KMS-11 (cell line): Measurements from ENCODE around the gene GON7.
"Not testable (repeated sequence)": the region's sequence is repeated elsewhere in the genome, so short reads cannot be mapped to it uniquely, and the experiment has no call there.

ENCODE experiments used
- H2AFZ ChIP-seq: fragments of 200-600 bp; sonication (generic); 2 replicates; pipeline ENCODE4 v1.6.1; 2016; ENCODE audit warnings: antibody characterized with exemption, mixed run types, low read depth
- H3K27ac ChIP-seq: fragments of 200-600 bp; sonication (generic); 2 replicates; pipeline ENCODE4 v1.6.1; 2016; ENCODE audit warnings: mild to moderate bottlenecking, mixed run types
- H3K27me3 ChIP-seq: fragments of 200-600 bp; sonication (generic); 2 replicates; pipeline ENCODE4 v1.6.1; 2017; ENCODE audit warnings: mild to moderate bottlenecking, low read depth, mixed run types, moderate library complexity; ENCODE audit not compliant: insufficient read depth
- H3K36me3 ChIP-seq: fragments of 200-600 bp; sonication (generic); 2 replicates; pipeline ENCODE4 v1.6.1; 2017; ENCODE audit warnings: mild to moderate bottlenecking, mixed run types; ENCODE audit not compliant: insufficient read depth
- H3K4me1 ChIP-seq: fragments of 200-600 bp; sonication (generic); 2 replicates; pipeline ENCODE4 v1.6.1; 2016; ENCODE audit warnings: mild to moderate bottlenecking, low read depth, mixed run types; ENCODE audit not compliant: poor library complexity, severe bottlenecking
- H3K4me2 ChIP-seq: fragments of 200-600 bp; sonication (generic); 2 replicates; pipeline ENCODE4 v1.7.0; 2016; ENCODE audit warnings: mild to moderate bottlenecking, mixed run types
- H3K4me3 ChIP-seq: fragments of 200-600 bp; sonication (generic); IDR thresholded peaks from 2 replicates; pipeline ENCODE4 v1.6.1; 2017; ENCODE audit warnings: low read depth, low read length, mixed read lengths; ENCODE audit not compliant: insufficient read depth
- H3K79me2 ChIP-seq: fragments of 200-600 bp; sonication (generic); 2 replicates; pipeline ENCODE4 v1.6.1; 2016; ENCODE audit warnings: low read depth, mixed run types; ENCODE audit not compliant: insufficient read depth
- H3K9ac ChIP-seq: fragments of 200-600 bp; sonication (generic); 2 replicates; pipeline ENCODE4 v1.6.1; 2016; ENCODE audit warnings: mild to moderate bottlenecking, mixed run types
- H4K20me1 ChIP-seq: fragments of 200-600 bp; sonication (generic); 2 replicates; pipeline ENCODE4 v1.6.1; 2016; ENCODE audit warnings: mild to moderate bottlenecking, mixed run types; ENCODE audit not compliant: insufficient read depth
- CTCF ChIP-seq: fragments of 200-600 bp; sonication (generic); conservative IDR thresholded peaks from 2 replicates; pipeline ENCODE4 v1.6.1; 2017; ENCODE audit warnings: low read depth, mild to moderate bottlenecking, antibody characterized with exemption, low read length, moderate library complexity, mixed read lengths

Gene GON7

GRCh38 chr14:93184391-93185348 is 22.2 kb downstream of the GON7 start, which contains the start of the genes LYSET and MOAP1:
TSS of gene LYSET (plus strand) at chr14:93185317. CDS start at chr14:93185406, 89 bp downstream.
TSS of gene MOAP1 (minus strand) at chr14:93184897. CDS start at chr14:93184242, 655 bp downstream.
- Histone ChIP-seq H3K4me2 (peak within 1 kb of the TSS; percentile 82), H3K27me3 (no peaks in the 10 kb centered on the region), H3K4me1 (peaks cover 9% of the 10 kb centered on the region), H3K27ac (peak within 1 kb of the TSS; percentile 66), H4K20me1 (no peaks in the 10 kb centered on the region), H3K79me2 (peaks cover 8% of the 10 kb centered on the region; the same call in 1 of the 2 replicates), H3K9ac (peak within 1 kb of the TSS; percentile 71), H2AFZ (peak within 1 kb of the TSS; percentile 82), H3K36me3 (no peaks in the 10 kb centered on the region), H3K4me3 (no peak within 1 kb of the TSS)
- no peak for TF ChIP-seq CTCF

- peak overlapping the region; percentile 82 for H3K4me2 ChIP-seq
- TF ChIP-seq CTCF, result no peak
- no peaks in the 10 kb centered on the region for H4K20me1 ChIP-seq
- peaks cover 8% of the 10 kb centered on the region; the same call in 1 of the 2 replicates for H3K79me2 ChIP-seq
- H3K36me3 ChIP-seq, result no peaks in the 10 kb centered on the region
- H3K4me3 ChIP-seq, result no peak overlapping the region
- H3K27ac ChIP-seq, result no peak overlapping the region; the same call in 1 of the 2 replicates
- peak overlapping the region; percentile 66; the same call in 1 of the 2 replicates for H2AFZ ChIP-seq
- peaks cover 9% of the 10 kb centered on the region for H3K4me1 ChIP-seq
- no peaks in the 10 kb centered on the region for H3K27me3 ChIP-seq
- H3K9ac ChIP-seq, result peak overlapping the region; percentile 71; the same call in 1 of the 2 replicates
Observed at GRCh38 chr14:93183596-93184317, 23.1 kb downstream of the GON7 start.

- Histone ChIP-seq H3K27me3 (no peaks in the 10 kb centered on the region), H3K36me3 (no peaks in the 10 kb centered on the region), H3K4me3 (no peak overlapping the region), H3K79me2 (no peaks in the 10 kb centered on the region), H3K4me2 (no peak overlapping the region), H2AFZ (no peak overlapping the region), H3K27ac (no peak overlapping the region), H3K9ac (no peak overlapping the region), H3K4me1 (peaks cover 6% of the 10 kb centered on the region), H4K20me1 (no peaks in the 10 kb centered on the region)
- no peak for TF ChIP-seq CTCF
Observed at GRCh38 chr14:93175492-93175891, 31.4 kb downstream of the GON7 start.

GRCh38 chr14:93174731-93175130 is 32.1 kb downstream of the GON7 start:
- H3K9ac ChIP-seq, result not testable (repeated sequence)

More at GRCh38 chr14:93174731-93175130, 32.1 kb downstream of the GON7 start:
- H3K27ac ChIP-seq, H3K4me3 ChIP-seq, H2AFZ ChIP-seq, H3K27me3 ChIP-seq, H3K4me2 ChIP-seq, H3K4me1 ChIP-seq, H4K20me1 ChIP-seq, H3K79me2 ChIP-seq, H3K36me3 ChIP-seq: not testable (repeated sequence)
